Immature natural killer cell (primary cell): ENCODE measurements around the gene TRPV2. TPM values are rescaled to one million over a fixed set of nuclear protein-coding genes. Genes with fewer than 3 reads are reported as not detected.

Experiments used
- DNase-seq, 3 donors: peaks; one replicate each; pipeline ENCODE4 v3.0.0; 2022; ENCODE audit warnings: mixed read lengths in 1 of 3
- H3K27ac Mint-ChIP-seq, 6 donors: one replicate each; pipeline ENCODE4 v1.8.0; 2020; ENCODE audit warnings: mixed read lengths in 6 of 6, mild to moderate bottlenecking in 5 of 6, inconsistent platforms in 4 of 6, moderate library complexity in 3 of 6
- H3K27me3 Mint-ChIP-seq, 3 donors: one replicate each; pipeline ENCODE4 v1.8.0; 2020 to 2021; ENCODE audit warnings: low read depth in 3 of 3, mild to moderate bottlenecking in 3 of 3, mixed read lengths in 3 of 3, moderate library complexity in 3 of 3, inconsistent platforms in 1 of 3
- H3K36me3 Mint-ChIP-seq, 3 donors: one replicate each; pipeline ENCODE4 v1.8.0; 2020; ENCODE audit warnings: mixed read lengths in 3 of 3, inconsistent platforms in 2 of 3, mild to moderate bottlenecking in 2 of 3
- H3K4me1 Mint-ChIP-seq, 2 donors: one replicate each; pipeline ENCODE4 v1.8.0; 2020; ENCODE audit warnings: inconsistent platforms in 2 of 2, mild to moderate bottlenecking in 2 of 2, mixed read lengths in 2 of 2, moderate library complexity in 1 of 2
- H3K4me3 Mint-ChIP-seq, 5 donors: one replicate each; pipeline ENCODE4 v1.8.0; 2020; ENCODE audit warnings: mild to moderate bottlenecking in 5 of 5, mixed read lengths in 5 of 5, inconsistent platforms in 3 of 5, moderate library complexity in 3 of 5
- H3K9me3 Mint-ChIP-seq, 6 donors: one replicate each; pipeline ENCODE4 v1.8.0; 2020; ENCODE audit warnings: mild to moderate bottlenecking in 6 of 6, mixed read lengths in 6 of 6, inconsistent platforms in 4 of 6, moderate library complexity in 3 of 6
- polyA plus RNA-seq, 3 donors: library from polyadenylated mRNA; unstranded; fragments of 300-500 nt; fragmentation: Illumina TruSeq; gene quantifications; one replicate each; pipeline ENCODE4 v1.2.3, GENCODE V29; 2021

The TRPV2 gene
- polyA plus RNA-seq, 3 donors from 2014 or later, result 151 to 206 (median 202) TPM

GRCh38 chr17:16470265-16470664, 54.9 kb downstream of the TRPV2 start:
- no peaks in the 10 kb centered on the region for H3K4me1 Mint-ChIP-seq
- H3K27ac Mint-ChIP-seq, result no peak overlapping the region
- no peaks in the 10 kb centered on the region for H3K36me3 Mint-ChIP-seq
- peaks cover 0 to 2% (median 0%) of the 10 kb centered on the region in 3 donors for H3K27me3 Mint-ChIP-seq
- no peak for DNase-seq
- H3K4me3 Mint-ChIP-seq, result no peak overlapping the region
- no peaks in the 10 kb centered on the region for H3K9me3 Mint-ChIP-seq

GRCh38 chr17:16471295-16471694, 55.9 kb downstream of the TRPV2 start:
- H3K4me1 Mint-ChIP-seq, result no peaks in the 10 kb centered on the region
- DNase-seq, result no peak
- no peaks in the 10 kb centered on the region for H3K36me3 Mint-ChIP-seq
- peaks cover 0 to 2% (median 0%) of the 10 kb centered on the region in 3 donors for H3K27me3 Mint-ChIP-seq
- H3K9me3 Mint-ChIP-seq, result no peaks in the 10 kb centered on the region
- H3K4me3 Mint-ChIP-seq, result no peak overlapping the region
- no peak overlapping the region for H3K27ac Mint-ChIP-seq

GRCh38 chr17:16472539-16472938, 57.2 kb downstream of the TRPV2 start:
- no peak overlapping the region for H3K4me3 Mint-ChIP-seq

GRCh38 chr17:16473044-16474011, 58.0 kb downstream of the TRPV2 start:
- H3K27ac Mint-ChIP-seq, result no peak overlapping the region
- H3K9me3 Mint-ChIP-seq, result no peaks in the 10 kb centered on the region
- H3K4me3 Mint-ChIP-seq, result no peak overlapping the region
- H3K27me3 Mint-ChIP-seq, result peaks cover 0 to 2% (median 2%) of the 10 kb centered on the region in 3 donors
- no peaks in the 10 kb centered on the region for H3K4me1 Mint-ChIP-seq
- DNase-seq, result no peak
- H3K36me3 Mint-ChIP-seq, result no peaks in the 10 kb centered on the region

More at GRCh38 chr17:16472539-16472938, 57.2 kb downstream of the TRPV2 start:
- Mint-ChIP-seq H3K27me3 (peaks cover 0 to 2% (median 2%) of the 10 kb centered on the region in 3 donors), H3K36me3 (no peaks in the 10 kb centered on the region), H3K4me1 (no peaks in the 10 kb centered on the region), H3K9me3 (no peaks in the 10 kb centered on the region), H3K27ac (no peak overlapping the region)
- DNase-seq, result no peak

- H3K27ac Mint-ChIP-seq, result no peak overlapping the region
- H3K4me1 Mint-ChIP-seq, result no peaks in the 10 kb centered on the region
Measured at GRCh38 chr17:16474012-16474725, 58.8 kb downstream of the TRPV2 start.

GRCh38 chr17:16475179-16475704, 59.9 kb downstream of the TRPV2 start:
- peaks cover 0 to 2% (median 0%) of the 10 kb centered on the region in 3 donors for H3K27me3 Mint-ChIP-seq
- H3K4me3 Mint-ChIP-seq, result no peak overlapping the region
- peak overlapping the region in 1 of 6 donors; percentile 30 for H3K27ac Mint-ChIP-seq
- H3K36me3 Mint-ChIP-seq, result no peaks in the 10 kb centered on the region
- no peaks in the 10 kb centered on the region for H3K9me3 Mint-ChIP-seq
- DNase-seq, result no peak
- H3K4me1 Mint-ChIP-seq, result no peaks in the 10 kb centered on the region

More at GRCh38 chr17:16474012-16474725, 58.8 kb downstream of the TRPV2 start:
- Mint-ChIP-seq H3K9me3 (no peaks in the 10 kb centered on the region), H3K27me3 (peaks cover 0 to 2% (median under 1%) of the 10 kb centered on the region in 3 donors), H3K4me3 (no peak overlapping the region), H3K36me3 (no peaks in the 10 kb centered on the region)
- no peak for DNase-seq

- Mint-ChIP-seq H3K4me1 (no peaks in the 10 kb centered on the region), H3K27me3 (peaks cover 0 to 2% (median 0%) of the 10 kb centered on the region in 3 donors), H3K9me3 (no peaks in the 10 kb centered on the region), H3K36me3 (no peaks in the 10 kb centered on the region), H3K27ac (no peak overlapping the region), H3K4me3 (no peak overlapping the region)
- no peak for DNase-seq
Measured at GRCh38 chr17:16477255-16477654, 61.9 kb downstream of the TRPV2 start.

- H3K4me1 Mint-ChIP-seq, result no peaks in the 10 kb centered on the region
- no peaks in the 10 kb centered on the region for H3K36me3 Mint-ChIP-seq
- no peak overlapping the region for H3K4me3 Mint-ChIP-seq
- H3K27ac Mint-ChIP-seq, result no peak overlapping the region
- peaks cover 0 to 2% (median 0%) of the 10 kb centered on the region in 3 donors for H3K27me3 Mint-ChIP-seq
- no peaks in the 10 kb centered on the region for H3K9me3 Mint-ChIP-seq
- no peak for DNase-seq
Measured at GRCh38 chr17:16477666-16478065, 62.3 kb downstream of the TRPV2 start.

- no peak for DNase-seq
- Mint-ChIP-seq H3K4me1 (no peaks in the 10 kb centered on the region), H3K27ac (no peak overlapping the region), H3K36me3 (no peaks in the 10 kb centered on the region), H3K9me3 (no peaks in the 10 kb centered on the region), H3K4me3 (no peak overlapping the region), H3K27me3 (peaks cover 0 to 2% (median under 1%) of the 10 kb centered on the region in 3 donors)
Measured at GRCh38 chr17:16478649-16479048, 63.3 kb downstream of the TRPV2 start.

GRCh38 chr17:16479264-16479663, 63.9 kb downstream of the TRPV2 start:
- no peak overlapping the region for H3K27ac Mint-ChIP-seq
- no peak for DNase-seq
- H3K4me3 Mint-ChIP-seq, result no peak overlapping the region

GRCh38 chr17:16480995-16481394, 65.6 kb downstream of the TRPV2 start:
- Mint-ChIP-seq H3K27me3 (peaks cover 0 to 2% (median 2%) of the 10 kb centered on the region in 3 donors), H3K27ac (no peak overlapping the region), H3K4me1 (no peaks in the 10 kb centered on the region), H3K4me3 (no peak overlapping the region), H3K36me3 (no peaks in the 10 kb centered on the region), H3K9me3 (no peaks in the 10 kb centered on the region)
- DNase-seq, result no peak

More at GRCh38 chr17:16479264-16479663, 63.9 kb downstream of the TRPV2 start:
- Mint-ChIP-seq H3K36me3 (no peaks in the 10 kb centered on the region), H3K4me1 (no peaks in the 10 kb centered on the region), H3K9me3 (no peaks in the 10 kb centered on the region), H3K27me3 (peaks cover 0 to 2% (median 2%) of the 10 kb centered on the region in 3 donors)

GRCh38 chr17:16482253-16482652, 66.9 kb downstream of the TRPV2 start:
- Mint-ChIP-seq H3K4me3 (no peak overlapping the region), H3K27ac (no peak overlapping the region), H3K36me3 (no peaks in the 10 kb centered on the region), H3K4me1 (no peaks in the 10 kb centered on the region), H3K27me3 (peaks cover 0 to 2% (median 0%) of the 10 kb centered on the region in 3 donors), H3K9me3 (no peaks in the 10 kb centered on the region)
- no peak for DNase-seq

GRCh38 chr17:16483021-16483645, 67.8 kb downstream of the TRPV2 start:
- no peak for DNase-seq
- Mint-ChIP-seq H3K9me3 (no peaks in the 10 kb centered on the region), H3K36me3 (no peaks in the 10 kb centered on the region), H3K4me1 (no peaks in the 10 kb centered on the region), H3K27me3 (peaks cover 0 to 2% (median 0%) of the 10 kb centered on the region in 3 donors), H3K27ac (no peak overlapping the region), H3K4me3 (no peak overlapping the region)
